Heart left ventricle (tissue), 13 donors: ENCODE results near the gene CSTF3.
A peak's percentile ranks its signal among the peaks of the same experiment; 100 is the strongest.

Experiments used
- CTCF ChIP-seq, 12 donors: fragments of 200-600 bp; sonication (generic) in 4 of 12; IDR thresholded peaks; one replicate each; pipeline versions ENCODE4 v1.5.0 to v1.8.0; 2018 to 2022; ENCODE audit warnings: antibody characterized with exemption in 12 of 12, mild to moderate bottlenecking in 5 of 12
- POLR2A ChIP-seq, 2 donors: fragments of 450-650 bp; IDR thresholded peaks; one replicate each; pipeline ENCODE4 v1.6.1; 2017; ENCODE audit warnings: antibody characterized with exemption in 2 of 2, mild to moderate bottlenecking in 2 of 2, moderate library complexity in 2 of 2
- donor health status: ischemic (EF 13 %, LVEDD 7.1; RV severe dilation, severe dysfunction).
- donor health status: DM: no; HTN: yes; CAD: no.
- donor health status: DM: no; HTN: no; CAD: no.
- donor health status: ischemic (EF 25% LVEDD 6.9; RV normal size, moderate dysfunction).
- donor health status: ischemic (EF 25% LVEDD 5.7; RV mildly dilated, moderate dysfunction).
- donor health status: ischemic (EF 35%, LVEDD 5.7; RV mildly dilated, moderate dysfunction).
- donor health status: nonischemic (EF 11% LVEDD 7.7; RV severe dilation, severe dysfunction).
- donor health status: DM: yes; HTN: yes; CAD: no.
- donor health status: PGD.
- donor health status: ischemic (EF 29% LVEDD 5.4; RV normal size, mild dysfunction).
- donor health status: nonischemic (EF 23%, LVEDD 6.1; RV moderate dilation, normal function).

GRCh38 chr11:33065445-33066178 is 95.7 kb downstream of the CSTF3 start:
- TF ChIP-seq POLR2A (IDR thresholded peaks at IDR 0.05) = no peak
- TF ChIP-seq CTCF (IDR thresholded peaks at IDR 0.05) = peak; percentile 74 to 89 (median 80)
